NOMO-1 treated with DMSO at 0.1 percent for 48 hours (cell line): ENCODE measurements around the gene TRMO.

Experiments
- DNase-seq: peaks from one replicate; lab custom pipeline; 2025; ENCODE audit not compliant: unreplicated experiment; lab: John Stamatoyannopoulos, UW

Gene TRMO

GRCh38 chr9:97904725-97905124 lies 17.6 kb downstream of the TRMO start:
- no peak for DNase-seq

- no peak for DNase-seq
These were observed 19.1 kb downstream of the TRMO start for GRCh38 chr9:97903177-97903576.

GRCh38 chr9:97900738-97901565 lies 21.3 kb downstream of the TRMO start:
- DNase-seq, result peak; percentile 55

- DNase-seq, result no peak
These were observed 22.1 kb downstream of the TRMO start for GRCh38 chr9:97900103-97900737.

- DNase-seq, result no peak
These were observed 26.5 kb downstream of the TRMO start for GRCh38 chr9:97895695-97896332.

- no peak for DNase-seq
These were observed 27.1 kb downstream of the TRMO start for GRCh38 chr9:97895211-97895610.

- no peak for DNase-seq
These were observed 29.9 kb downstream of the TRMO start for GRCh38 chr9:97892421-97892820.

- DNase-seq, result no peak
These were observed 30.6 kb downstream of the TRMO start for GRCh38 chr9:97891736-97892135.

GRCh38 chr9:97889941-97890887 lies 32.1 kb downstream of the TRMO start:
- DNase-seq, result peak; percentile 5

- DNase-seq, result no peak
These were observed 42.0 kb downstream of the TRMO start for GRCh38 chr9:97880336-97880735.

GRCh38 chr9:97876061-97876460 lies 46.2 kb downstream of the TRMO start:
- DNase-seq, result no peak

GRCh38 chr9:97875111-97875510 lies 47.2 kb downstream of the TRMO start:
- DNase-seq, result no peak

- DNase-seq, result no peak
These were observed 47.7 kb downstream of the TRMO start for GRCh38 chr9:97874624-97875023.

- no peak for DNase-seq
These were observed 48.4 kb downstream of the TRMO start for GRCh38 chr9:97873882-97874281.

- no peak for DNase-seq
These were observed 48.9 kb downstream of the TRMO start for GRCh38 chr9:97873425-97873824.

GRCh38 chr9:97868859-97869258 lies 53.4 kb downstream of the TRMO start:
- no peak for DNase-seq

- peak; percentile 89 for DNase-seq
These were observed 55.5 kb downstream of the TRMO start for GRCh38 chr9:97866848-97867247.

GRCh38 chr9:97866300-97866699 lies 56.0 kb downstream of the TRMO start:
- DNase-seq, result no peak

GRCh38 chr9:97864396-97864795 lies 57.9 kb downstream of the TRMO start:
- no peak for DNase-seq

- DNase-seq, result no peak
These were observed 59.0 kb downstream of the TRMO start for GRCh38 chr9:97863314-97863713.

- DNase-seq, result no peak
These were observed 61.2 kb downstream of the TRMO start for GRCh38 chr9:97861148-97861475.
